ENCODE data around the gene EPS15.
"Not testable (repeated sequence)": the region's sequence is repeated elsewhere in the genome, so short reads cannot be mapped to it uniquely, and the experiment has no call there.

The EPS15 gene

DNA sequence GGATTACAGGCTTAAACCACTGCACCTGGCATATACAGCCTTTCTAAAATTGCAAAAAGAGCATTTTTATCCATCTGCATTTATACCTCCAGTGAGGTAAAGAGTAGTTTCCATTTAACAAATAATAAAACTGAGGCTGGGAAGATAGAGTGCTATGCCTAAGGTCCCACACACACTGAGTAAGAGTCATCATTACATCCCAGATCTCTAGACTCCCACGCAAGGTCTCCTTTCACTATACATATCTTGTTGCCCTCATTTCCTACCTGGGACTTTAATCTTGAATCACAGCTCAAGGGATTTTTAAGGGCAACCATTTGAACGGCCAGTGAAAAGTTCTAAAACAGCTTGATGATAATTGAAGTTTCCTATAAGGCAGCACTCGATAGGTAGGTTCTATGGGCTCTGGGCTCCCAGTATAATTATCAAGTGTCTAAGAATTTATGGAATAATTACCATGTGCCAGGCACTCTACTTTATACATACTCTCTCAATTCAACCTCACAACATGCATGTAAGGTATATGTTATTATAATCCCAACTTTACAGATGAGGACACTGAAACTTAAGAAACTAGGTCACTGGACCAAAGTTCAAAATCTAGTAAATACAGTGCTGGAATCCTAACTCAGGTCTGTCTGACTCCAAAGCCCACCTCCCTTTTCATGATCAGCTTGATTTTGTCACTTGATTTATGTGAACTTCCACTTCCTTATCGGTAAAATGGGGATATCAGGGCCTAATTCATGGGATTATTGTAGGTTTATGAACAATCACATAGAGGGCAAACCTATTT, 23.3 kb upstream of the EPS15 start:
- no peak for DNase-seq (ENCODE audit: low read depth in 2 of 2)

DNA sequence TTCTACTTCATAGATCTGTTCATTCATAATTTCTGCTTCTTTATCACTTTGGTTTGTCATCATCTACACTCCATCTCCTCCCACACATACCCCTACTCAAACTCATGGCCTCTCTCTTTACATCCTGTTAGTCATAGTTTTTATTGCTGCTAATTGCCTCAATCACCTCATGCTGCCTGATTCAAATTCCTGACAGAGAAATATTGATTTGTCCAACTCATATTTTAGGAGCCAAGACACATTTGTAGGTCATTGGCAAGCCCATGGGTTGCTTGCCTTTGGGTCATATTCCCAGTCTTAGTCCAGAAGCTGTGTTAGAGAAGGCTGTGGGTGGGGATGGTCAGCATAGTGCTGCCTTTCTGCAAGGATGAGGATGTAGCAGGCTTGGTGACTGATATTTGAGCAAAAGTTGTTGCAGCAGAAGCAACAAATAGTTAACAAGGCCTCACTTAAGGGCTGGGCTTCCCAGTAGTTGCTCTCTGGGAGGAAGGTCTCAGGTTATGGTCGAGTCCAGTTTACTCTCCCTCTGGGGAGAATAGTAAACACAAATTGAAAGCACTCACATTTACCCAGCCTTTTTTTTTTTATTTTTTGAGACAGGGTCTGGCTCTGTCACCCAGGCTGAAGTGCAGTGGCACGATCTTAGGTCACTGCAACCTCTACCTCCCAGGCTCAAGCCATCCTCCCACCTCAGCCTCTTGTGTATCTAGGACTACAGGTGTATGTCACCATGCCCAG, 22.4 kb upstream of the EPS15 start:
- DNase-seq (ENCODE audit: low read depth in 2 of 2) = no peak

DNA sequence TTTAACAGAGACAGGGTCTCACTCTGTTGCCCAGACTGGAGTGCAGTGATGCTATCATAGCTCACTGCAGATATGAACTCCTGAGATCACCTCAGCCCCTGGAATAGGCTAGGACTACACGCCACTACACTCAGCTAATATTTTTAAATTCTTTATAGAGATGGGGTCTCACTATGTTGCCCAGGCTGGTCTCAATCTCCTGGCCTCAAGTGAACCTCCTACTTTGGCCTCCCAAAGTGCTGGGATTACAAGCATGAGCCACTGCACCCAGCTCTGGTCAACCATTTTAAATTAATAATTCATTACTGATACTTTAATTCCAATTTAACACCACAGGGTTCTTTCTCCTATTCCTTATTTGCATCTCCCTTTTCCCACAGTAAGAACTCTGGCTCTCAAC, 18.5 kb upstream of the EPS15 start:
- DNase-seq (ENCODE audit: low read depth in 2 of 2) = no peak

DNA sequence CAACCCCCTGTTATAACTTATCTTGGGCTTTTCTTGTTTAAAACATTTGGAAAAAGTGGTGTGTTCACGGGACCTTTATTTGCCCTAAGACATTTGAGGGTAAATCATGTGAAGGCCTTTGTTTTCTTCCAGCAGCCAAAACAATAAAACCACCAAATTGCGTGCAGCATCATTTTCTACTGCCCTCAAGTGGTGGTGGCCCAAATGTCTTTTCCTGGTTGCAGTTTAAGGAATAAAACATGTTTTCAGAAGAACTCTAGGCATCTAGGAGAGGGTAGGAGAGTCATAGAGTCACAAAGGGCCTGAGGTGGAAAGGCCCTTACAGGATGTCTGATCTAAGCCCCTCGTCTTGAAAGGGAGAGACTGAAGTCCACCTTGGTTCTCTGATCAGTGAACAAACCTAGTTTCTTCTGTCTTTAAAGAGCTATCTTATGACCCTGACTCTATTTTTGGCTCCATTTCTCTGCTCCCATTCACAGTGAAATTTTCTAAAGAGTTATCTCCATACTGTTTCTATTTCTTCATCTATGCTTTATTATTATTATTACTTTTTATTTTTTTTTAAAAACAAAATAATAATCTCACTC, 16.0 kb upstream of the EPS15 start:
- no peak for DNase-seq (ENCODE audit: low read depth in 2 of 2)

DNA sequence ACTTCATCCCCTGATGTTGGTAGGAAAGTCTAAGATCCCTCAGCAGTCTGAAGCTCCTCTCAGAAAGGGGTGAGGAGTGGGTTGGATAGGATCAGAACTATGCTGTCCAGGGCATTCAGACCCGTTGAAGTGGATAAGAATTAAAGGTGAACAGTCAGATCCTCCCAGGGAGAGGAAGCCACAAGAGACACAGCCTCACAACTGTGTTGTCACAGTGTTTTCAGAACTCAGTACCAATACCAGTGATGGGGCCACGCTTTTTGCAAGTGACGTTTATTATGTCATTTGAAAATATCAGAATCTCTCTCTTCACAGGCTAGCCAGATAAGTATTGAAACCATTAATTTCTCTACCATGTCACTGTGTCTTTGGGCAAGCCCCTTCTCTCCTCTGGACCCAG, 15.4 kb upstream of the EPS15 start:
- DNase-seq (ENCODE audit: low read depth in 2 of 2) = no peak

DNA sequence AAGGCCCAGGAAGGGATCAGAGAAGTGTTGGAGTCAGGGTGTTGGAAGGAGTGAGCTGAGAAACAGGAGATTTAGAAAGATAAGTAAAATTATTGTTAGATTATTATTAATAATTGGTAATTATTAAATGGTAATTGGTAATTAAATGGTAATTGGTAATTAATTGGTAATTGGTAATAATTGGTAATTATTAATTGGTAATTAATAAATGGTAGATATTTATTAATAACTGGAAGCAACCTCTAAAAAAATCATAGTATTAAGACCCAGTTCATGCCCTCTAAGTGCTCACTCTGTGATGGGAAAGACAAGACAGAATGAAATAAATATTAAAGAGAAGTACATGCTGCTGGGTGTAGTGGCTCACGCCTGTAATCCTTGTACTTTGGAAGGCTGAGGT, 13.8 kb upstream of the EPS15 start:
- no peak for DNase-seq (ENCODE audit: low read depth in 2 of 2)

DNA sequence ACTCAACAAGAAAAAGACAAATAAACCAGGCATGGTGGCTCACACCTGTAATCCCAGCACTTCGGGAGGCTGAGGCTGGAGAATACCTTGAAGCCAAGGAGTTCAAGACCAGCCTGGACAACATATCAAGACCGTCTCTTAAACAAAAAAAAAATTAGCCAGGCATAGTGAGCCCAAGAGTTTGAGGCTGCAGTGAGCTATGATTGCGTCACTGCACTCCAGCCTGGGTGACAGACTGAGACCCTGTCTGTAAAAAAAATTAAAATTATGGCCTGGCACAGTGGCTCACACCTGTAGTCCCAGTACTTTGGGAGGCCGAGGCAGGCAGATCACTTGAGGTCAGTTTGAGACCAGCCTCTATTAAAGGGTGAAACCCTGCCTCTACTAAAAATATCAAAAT, 11.4 kb upstream of the EPS15 start:
- not testable (repeated sequence) for DNase-seq (ENCODE audit: low read depth in 2 of 2)

DNA sequence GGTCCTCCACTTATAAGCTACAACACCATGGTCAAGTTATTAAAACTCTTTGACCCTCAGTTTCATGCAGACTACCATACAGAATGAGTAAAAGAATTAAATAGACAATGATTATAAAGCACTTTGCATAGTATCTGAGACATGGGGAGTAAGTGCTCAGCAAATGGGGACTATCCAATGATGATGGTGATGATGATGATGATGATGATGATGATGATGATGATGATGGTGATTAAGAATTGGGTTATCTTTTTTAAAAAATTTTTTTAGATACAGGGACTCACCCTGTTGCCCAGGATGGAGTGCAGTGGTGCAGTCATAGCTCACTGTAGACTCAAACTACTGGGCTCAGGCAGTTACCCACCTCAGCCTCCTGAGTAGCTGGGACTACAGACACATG, 8.1 kb upstream of the EPS15 start:
- DNase-seq (ENCODE audit: low read depth in 2 of 2) = no peak

DNA sequence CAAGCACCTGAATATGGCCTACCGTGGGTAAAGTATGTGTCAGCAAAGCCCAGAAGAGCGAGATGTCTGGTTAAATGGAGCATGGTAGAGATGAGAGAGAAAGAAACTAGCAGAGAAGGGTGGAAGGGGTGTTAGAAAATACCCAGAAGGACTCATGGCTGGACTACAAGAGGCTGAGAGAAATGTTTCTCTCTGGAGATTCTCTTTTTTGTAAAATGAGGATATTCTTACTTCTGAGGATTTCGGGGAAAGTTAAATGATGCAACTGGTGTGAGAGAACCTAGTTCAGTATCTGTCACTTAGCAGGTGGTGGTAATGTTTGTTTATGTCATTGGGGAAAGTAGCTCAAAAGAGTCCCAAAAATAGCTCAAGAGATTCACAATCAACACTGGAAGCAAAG, 7.2 kb upstream of the EPS15 start:
- DNase-seq (ENCODE audit: low read depth in 2 of 2) = no peak

DNA sequence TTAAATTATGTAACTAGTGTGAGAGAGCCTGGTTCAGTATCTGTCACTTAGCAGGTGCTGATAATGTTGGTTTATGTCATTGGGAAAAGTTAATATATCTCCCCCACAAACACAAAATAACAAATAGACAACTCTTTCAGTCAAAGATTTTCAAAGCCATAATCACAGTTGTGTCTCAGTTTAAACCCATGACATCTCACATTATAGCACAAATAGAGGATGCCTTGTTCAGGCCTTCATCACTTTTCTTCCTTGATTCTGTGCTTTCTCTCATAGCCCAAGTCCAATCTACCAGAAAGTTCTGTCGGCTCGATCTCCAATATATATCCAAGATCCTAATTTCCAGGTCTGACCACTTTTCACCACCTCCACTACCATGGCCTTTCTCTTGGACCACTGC, 6.2 kb upstream of the EPS15 start:
- DNase-seq (ENCODE audit: low read depth in 2 of 2) = no peak

DNA sequence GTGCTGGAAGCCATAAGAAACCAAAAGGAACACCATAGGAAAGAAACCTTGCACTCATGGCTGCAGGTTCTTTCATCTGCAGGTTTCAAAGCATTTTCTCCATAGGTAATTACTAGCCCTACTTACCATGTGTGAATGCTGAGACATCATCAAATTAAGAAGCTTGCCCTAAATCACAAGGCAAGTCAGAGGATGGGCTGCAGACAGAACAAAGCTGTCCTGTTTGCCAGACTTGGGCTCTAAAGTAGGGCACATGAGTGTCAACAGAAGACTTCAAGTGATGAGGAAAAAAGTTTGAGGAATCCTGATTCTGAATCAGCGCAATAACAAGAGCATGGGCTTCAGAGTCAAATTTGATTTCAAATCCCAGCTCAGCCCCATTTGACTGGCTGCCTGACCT, 5.8 kb upstream of the EPS15 start:
- no peak for DNase-seq (ENCODE audit: low read depth in 2 of 2)

DNA sequence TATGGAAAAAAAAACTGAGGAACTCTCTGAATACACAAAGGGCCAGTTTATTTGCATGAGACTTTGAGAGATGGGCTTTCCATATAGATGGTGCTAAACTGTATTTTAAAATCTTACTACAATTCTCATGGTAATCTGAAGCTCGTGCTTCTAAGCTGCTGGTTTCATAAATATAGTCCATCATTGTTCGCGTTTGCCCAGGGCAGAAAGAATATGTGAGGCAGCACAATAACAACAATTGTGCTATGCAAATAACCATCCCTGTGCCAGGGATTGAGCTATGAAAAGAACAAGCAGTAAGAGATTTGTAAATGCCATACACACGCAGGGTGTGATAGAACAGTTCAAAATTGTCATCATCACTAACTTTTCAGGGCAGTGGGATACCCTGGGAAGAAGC, 4.9 kb upstream of the EPS15 start:
- no peak for DNase-seq (ENCODE audit: low read depth in 2 of 2)

DNA sequence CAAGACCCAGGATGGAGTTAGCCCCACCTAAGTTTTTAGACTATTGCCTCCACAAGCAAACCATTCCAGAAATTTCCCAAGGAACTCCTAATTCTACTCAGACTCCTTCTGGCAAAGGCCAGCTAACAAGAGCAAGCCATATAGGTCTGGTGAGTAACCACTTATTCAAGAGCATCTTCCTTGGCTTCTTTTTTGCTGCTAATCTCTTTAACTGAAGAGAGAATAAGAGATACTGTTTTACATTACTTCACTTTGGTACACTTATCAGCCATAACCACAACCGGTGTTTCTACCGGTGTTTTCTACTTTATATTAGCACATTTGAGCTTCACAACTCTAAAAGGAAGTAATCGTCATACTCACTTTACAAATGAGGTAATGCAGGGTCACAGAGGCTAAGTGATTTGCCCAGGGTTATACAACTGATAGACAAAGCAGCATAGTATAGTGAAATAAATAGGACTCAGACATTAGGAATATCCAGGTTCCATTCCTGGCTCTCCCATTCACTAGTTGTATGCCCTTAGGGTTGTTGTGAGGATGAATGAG, 1.7 kb upstream of the EPS15 start:
- no peak for DNase-seq (ENCODE audit: low read depth in 2 of 2)

DNA sequence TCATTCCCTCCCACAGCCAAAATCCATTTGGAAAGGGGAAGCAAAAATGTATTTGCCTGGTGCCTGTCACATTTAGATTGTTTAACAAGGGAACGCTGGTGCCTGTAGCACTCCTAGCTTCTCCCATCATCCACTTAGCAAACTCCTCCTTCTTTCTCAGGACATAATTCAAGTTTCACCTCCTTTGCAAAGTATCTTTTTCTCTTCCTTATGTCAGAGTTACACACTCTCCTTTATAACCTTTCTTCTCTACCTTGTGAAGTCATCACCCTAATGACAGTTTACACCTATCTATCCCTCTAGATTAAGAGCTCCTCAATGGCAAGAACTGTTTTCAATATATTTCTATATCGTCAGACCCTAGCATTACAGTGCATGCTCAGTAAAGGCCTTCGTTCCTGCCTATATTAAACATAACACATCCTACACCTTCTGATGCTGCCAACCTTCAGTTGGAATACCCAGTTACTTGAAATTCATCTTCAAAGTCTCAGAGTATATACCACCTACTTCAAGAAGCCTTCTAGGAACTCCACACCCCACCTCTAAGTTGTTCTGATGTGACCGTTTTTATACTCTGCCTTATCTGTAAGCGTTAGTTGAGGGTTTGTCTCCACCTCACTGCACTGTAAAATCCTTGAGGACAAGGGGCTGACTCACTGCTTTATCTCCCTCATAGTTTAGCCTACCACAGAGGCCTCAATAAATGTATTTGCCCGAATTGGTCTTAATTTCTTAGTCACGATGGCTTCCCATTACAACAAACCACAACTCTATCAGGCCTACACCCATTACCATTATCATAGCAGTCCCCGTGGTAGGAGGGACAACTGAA, 1.0 kb upstream of the EPS15 start:
- DNase-seq (ENCODE audit: low read depth in 2 of 2) = no peak

DNA sequence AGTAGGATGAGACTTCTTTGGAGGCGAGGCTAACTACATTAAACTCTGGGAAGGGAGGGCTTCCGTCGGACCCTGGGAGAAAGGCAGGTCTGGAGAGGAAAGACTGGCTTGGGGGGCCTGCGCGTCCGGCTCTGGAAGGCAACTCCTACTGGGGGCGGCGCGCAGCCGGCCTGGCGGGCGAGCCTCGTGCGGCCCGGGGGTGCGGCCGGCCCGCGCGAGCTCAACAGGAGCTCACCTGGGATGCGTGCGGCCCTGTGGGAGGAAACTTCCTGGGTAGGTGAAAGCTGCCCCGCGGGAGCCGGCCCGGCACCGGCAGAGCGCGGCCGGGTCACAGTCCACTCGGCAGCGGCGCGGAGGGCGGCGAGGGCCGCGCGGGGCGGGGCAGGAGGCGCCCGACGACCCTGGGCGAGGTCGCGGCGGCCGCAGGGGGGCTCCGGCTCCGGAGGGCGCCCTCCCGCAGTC, 449 bp downstream of the EPS15 start:
- no peak for DNase-seq (ENCODE audit: low read depth in 2 of 2)

DNA sequence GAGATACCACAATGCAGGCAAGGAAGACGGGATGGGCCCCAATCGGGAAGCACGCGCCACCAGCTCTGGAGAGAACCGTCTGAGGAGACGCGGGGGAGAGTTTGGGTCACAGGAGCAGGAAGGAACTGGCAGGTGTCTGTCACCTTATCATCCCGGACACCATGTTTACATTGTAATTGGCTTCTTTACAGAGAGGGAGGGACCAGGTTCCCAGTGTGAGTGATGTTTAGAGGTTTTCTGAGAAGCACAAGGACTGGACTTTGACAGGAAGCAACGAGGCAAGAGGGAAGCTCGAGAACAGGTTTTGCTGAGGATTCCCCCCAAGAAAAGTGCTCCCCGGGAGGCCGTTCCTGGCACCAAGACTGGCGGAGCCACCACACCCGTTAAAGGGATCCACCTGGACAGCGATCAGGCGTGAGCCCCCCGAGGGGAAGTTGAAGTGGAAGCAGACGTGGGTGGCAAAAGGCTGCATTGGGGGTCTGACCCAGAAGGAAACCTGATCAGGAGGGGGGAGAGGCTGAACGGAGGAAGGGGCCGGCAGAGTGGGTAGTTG, 957 bp downstream of the EPS15 start:
- DNase-seq (ENCODE audit: low read depth in 2 of 2) = no peak

DNA sequence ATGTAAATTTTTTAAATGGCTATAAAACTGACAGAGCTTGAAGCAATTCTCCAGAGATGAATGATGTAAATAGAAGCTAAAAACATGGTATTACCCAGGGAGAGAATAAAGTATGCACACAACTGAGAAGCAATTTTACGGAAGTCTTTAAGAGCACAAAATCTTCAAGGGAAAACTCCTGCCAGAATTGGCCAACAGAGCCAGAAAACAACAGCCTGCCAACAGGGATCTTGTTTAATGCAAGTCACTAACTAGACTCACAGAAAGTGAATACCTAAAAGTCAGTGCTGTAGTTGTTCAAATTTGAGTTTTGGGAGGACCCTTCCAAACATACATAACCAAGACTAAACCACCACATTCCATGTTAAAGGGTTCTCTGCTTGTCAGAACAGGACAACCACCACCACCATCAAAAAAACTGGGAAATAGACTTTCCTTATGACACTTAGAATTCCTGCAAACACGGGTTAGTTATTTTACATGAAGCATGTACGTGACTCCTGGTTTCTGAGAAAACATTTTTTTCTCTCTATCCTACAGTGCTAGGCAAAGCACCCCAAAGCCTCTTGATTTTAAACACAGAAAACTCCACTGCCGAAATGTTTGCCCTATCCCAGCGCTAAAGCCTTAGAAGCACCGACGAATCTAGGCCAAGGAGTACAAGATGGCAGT, 1.6 kb downstream of the EPS15 start:
- DNase-seq (ENCODE audit: low read depth in 2 of 2) = no peak

DNA sequence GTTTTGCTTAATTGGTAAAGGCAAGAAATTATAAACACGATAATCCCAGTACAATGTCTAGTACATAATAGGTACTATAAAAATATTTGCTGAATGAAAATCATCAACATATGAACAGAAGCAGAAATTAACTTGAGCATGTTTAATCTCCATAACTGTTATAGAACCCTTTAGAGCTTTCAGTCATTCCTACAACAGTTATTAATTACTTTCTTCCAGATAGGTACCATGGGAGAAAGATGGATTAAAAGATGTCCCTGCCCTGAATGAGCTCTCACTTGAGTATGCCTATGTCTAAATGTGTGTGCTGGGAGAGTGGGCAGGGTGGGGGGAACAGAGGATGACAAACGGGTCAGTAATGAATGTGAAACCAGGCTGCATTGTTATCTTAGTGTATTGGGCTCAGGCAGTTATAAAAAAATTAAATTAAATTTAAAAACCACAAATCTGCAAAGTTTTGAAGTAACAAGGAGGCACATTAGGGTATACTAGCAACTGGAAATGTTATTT, 2.4 kb downstream of the EPS15 start:
- DNase-seq (ENCODE audit: low read depth in 2 of 2) = no peak

DNA sequence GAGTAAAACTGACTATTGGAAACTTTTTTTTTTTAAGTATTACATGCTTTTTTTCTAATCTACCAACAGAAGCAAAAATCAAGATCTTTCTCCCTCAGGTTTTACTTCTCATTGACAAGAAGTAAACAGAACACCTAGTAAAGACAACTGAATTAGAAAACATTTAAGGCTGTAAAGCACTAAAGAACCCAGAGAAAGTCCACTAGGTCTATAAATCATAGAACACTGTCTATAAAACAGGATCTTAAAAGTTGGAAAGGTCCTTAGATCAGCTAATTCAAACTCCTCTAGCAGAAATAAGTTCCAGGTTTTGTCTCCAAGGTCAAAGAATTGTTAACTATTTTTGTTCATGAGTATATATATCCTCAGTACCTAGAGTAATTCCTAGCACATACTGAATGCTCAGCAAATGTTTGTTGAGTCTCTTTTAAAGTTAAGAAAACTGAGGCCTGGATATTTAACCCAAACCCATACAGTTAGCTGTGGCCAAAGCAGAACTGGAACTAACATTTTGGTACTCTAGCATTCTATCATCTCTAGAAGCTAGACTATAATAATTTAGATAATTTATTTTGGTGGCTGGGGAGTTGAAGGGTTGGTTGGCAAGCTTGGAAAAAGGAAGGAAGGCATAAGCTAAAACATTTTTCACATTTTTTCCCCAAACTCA, 3.0 kb downstream of the EPS15 start:
- no peak for DNase-seq (ENCODE audit: low read depth in 2 of 2)

DNA sequence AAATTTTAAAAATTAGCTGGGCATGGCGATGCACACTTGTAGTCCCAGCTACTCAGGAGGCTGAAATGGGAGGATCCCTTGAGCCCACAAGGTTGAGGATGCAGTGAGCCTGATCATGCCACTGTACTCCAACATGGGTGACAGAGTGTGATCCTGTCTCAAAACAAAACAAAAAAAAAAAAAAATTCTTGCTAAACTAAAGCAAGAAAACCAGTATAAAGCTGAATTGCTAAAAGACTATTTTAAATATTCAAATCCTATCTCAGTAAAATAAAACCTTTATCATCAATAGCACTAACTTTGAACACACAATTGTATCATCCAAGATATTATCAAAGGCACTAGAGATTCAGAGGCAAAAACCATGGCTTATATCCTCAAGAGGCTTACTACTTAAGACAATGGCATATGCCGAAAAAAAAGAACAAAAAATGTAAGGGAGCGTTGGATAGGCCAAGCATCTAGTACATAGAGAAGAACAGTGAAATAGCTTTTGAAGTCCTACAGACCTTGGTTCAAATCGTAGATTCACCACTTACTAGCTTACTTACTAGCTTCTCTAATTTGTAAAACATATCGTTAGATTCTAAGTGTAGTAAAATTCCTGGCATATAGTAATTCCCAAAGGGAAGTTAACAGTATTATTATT, 3.6 kb downstream of the EPS15 start:
- DNase-seq (ENCODE audit: low read depth in 2 of 2) = no peak

Data from fibroblast of skin of left biceps (primary cell).